AG09309 (cell line): ENCODE results near the gene SEC14L1.

Source experiments
- DNase-seq: peaks from one replicate; pipeline ENCODE4 v3.0.0-alpha.2; 2010; ENCODE audit warnings: low read depth
- H3K4me3 ChIP-seq: 2 replicates; pipeline ENCODE4 v1.5.1; 2011; ENCODE audit warnings: mild to moderate bottlenecking, low read depth, low read length, moderate library complexity; ENCODE audit not compliant: control insufficient read depth
- TF ChIP-seq, protein P1 (sequence below): IDR thresholded peaks from 2 replicates; pipeline ENCODE4 v1.5.1; 2011; ENCODE audit warnings: mild to moderate bottlenecking, low read depth, low read length, inconsistent platforms; ENCODE audit not compliant: insufficient read depth, control insufficient read depth; ENCODE audit errors: missing control alignments

Gene SEC14L1

GRCh38 chr17:77203436-77203835 is 62.7 kb downstream of the SEC14L1 start:
- no peak for DNase-seq
- H3K4me3 ChIP-seq, result no peak overlapping the region
- TF ChIP-seq, protein P1, sequence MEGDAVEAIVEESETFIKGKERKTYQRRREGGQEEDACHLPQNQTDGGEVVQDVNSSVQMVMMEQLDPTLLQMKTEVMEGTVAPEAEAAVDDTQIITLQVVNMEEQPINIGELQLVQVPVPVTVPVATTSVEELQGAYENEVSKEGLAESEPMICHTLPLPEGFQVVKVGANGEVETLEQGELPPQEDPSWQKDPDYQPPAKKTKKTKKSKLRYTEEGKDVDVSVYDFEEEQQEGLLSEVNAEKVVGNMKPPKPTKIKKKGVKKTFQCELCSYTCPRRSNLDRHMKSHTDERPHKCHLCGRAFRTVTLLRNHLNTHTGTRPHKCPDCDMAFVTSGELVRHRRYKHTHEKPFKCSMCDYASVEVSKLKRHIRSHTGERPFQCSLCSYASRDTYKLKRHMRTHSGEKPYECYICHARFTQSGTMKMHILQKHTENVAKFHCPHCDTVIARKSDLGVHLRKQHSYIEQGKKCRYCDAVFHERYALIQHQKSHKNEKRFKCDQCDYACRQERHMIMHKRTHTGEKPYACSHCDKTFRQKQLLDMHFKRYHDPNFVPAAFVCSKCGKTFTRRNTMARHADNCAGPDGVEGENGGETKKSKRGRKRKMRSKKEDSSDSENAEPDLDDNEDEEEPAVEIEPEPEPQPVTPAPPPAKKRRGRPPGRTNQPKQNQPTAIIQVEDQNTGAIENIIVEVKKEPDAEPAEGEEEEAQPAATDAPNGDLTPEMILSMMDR, result no peak

DNA sequence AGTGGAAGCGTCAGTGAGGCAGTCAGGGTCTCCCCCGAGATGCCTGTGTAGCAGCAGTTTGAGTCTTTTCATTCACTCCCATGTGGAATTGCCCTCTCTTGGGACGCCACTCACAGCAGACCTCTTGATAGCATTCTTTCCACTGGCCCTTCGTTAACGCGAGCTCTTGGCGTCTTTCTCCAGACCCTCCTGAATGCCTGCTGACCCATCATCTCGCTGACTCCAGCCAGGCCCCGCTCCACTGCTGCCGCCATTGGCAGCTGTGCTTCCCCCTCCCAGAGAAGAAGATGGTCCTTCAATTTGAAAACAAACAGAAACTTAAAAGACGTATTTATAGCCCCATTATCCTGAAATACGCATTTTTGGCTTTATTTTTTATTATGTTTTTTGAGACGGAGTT is 63.1 kb downstream of the SEC14L1 start:
- TF ChIP-seq, protein P1, result no peak
- no peak overlapping the region for H3K4me3 ChIP-seq
- no peak for DNase-seq

- no peak for DNase-seq
- H3K4me3 ChIP-seq, result no peak overlapping the region
- TF ChIP-seq, protein P1, result no peak
These were observed 63.8 kb downstream of the SEC14L1 start for GRCh38 chr17:77204536-77204935.

DNA sequence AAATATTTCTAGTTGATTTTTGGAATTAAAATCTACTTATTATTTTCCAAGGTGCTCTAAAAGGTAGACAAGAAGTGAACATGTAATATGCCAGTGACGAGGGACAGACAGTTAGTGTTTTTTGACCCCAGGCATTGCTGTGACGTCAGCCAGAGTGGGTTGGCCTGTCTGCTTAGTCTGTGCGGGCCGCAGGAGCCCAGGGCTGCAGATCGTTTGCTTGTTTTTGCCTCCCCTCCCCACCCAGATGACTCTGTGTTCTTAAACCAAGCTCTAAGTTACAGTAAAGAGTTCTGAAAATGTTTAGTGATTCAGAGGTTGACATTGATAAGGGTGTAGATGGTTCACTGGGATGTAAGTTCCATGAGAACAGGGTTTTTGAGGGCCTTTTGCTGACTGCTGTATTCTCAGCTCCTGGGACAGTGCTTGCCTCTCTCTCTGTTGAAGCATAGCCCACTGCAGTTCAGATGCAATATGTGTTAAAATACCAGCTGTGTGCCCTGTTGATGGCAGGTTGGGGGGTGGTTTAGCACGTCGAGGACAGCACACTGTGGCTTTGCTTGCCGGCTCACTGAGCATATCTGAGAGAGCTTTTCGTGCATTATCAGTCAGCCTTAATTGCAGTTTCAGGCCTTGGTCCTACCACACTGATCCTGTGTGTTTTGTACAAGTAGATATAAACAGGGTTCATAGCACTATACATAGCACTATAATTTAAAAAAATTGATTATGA is 64.8 kb downstream of the SEC14L1 start:
- no peak overlapping the region for H3K4me3 ChIP-seq
- DNase-seq, result no peak
- TF ChIP-seq, protein P1, result no peak

DNA sequence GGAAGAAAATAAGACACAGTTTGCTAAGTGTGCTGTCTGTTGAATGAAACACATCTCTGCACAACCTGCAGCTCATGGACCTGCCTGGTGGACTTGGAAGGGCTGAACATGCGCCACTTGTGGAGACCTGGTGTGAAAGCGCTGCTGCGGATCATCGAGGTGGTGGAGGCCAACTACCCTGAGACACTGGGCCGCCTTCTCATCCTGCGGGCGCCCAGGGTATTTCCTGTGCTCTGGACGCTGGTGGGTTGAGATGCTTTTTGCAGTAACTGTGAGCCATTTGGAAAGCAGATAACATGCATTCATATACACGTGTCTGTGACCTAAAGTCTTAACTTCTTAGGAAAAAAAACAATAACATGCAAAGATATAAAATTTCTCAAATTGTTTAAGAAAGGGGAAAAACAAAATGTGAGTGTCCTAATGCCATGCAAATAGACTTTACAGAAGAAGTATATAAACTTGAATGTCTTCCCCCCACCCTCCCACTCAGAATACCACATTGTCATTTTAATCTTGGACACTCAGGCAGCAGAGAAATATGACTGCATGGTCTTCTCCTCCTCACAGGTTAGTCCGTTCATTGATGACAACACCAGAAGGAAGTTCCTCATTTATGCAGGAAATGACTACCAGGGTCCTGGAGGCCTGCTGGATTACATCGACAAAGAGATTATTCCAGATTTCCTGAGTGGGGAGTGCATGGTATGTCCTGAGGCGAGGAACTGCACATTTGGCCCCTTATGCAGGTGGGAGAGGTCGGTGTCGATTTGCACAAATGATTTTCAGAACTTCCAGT is 65.6 kb downstream of the SEC14L1 start:
- DNase-seq, result no peak
- TF ChIP-seq, protein P1, result no peak
- no peak overlapping the region for H3K4me3 ChIP-seq

DNA sequence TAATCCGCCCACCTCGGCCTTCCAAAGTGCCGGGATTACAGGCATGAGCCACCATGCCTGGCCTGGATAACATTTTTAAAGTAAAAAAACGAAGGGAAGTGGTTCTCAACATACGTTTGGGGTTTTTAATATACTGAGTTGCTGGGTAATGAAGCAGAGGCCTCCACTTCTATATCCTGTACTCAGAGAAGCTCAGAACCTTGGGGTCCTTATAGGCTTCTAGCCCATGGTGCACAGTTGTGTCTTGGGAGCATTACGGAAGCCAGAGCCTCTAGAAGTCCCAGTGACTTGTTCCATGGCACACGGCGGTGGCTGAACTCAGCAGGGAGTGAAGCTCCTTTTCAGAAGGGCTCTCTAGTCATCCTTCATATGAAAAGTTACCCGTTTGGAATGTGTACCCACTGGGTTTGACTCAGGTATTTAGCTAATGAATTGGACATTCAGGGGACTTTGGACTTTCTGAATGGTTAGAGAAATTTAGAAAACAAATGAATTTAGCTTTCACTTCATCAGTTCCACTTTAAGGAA is 67.0 kb downstream of the SEC14L1 start:
- TF ChIP-seq, protein P1, result no peak
- DNase-seq, result no peak
- H3K4me3 ChIP-seq, result no peak overlapping the region
